DND-41 (cell line): ENCODE results near the gene XRCC5.

Source experiments
- ATAC-seq: fragments of 200-7000 bp; cut with Tn5 transposase; 3 replicates; pipeline ENCODE4 v1.9.1; 2021; ENCODE audit warnings: low read depth; ENCODE audit not compliant: insufficient read depth
- DNase-seq: peaks from one replicate; pipeline ENCODE4 v3.0.0-alpha.2; 2020
- H2AFZ ChIP-seq: 2 replicates; pipeline ENCODE4 v1.6.0; 2012; ENCODE audit warnings: low read depth, low read length
- H3K27ac ChIP-seq: 2 replicates; pipeline ENCODE4 v1.5.1; 2012; ENCODE audit warnings: low read length, inconsistent platforms
- H3K27me3 ChIP-seq: fragments of 200-600 bp; sonication (generic); 2 replicates; pipeline ENCODE4 v1.6.0; 2012; ENCODE audit warnings: low read length, mild to moderate bottlenecking, inconsistent platforms; ENCODE audit not compliant: insufficient read depth, poor library complexity
- H3K36me3 ChIP-seq: 2 replicates; pipeline ENCODE4 v1.5.1; 2012; ENCODE audit warnings: low read length, inconsistent platforms; ENCODE audit not compliant: insufficient read depth
- H3K4me1 ChIP-seq: 2 replicates; pipeline ENCODE4 v1.5.1; 2012; ENCODE audit warnings: mild to moderate bottlenecking, low read length; ENCODE audit not compliant: insufficient read depth
- H3K4me2 ChIP-seq: 2 replicates; pipeline ENCODE4 v1.6.0; 2012; ENCODE audit warnings: mild to moderate bottlenecking, moderate library complexity, low read length, inconsistent platforms; ENCODE audit not compliant: insufficient read depth
- H3K4me3 ChIP-seq, 2 experiments: fragments of 200-600 bp in 1 of 2; shearing (Covaris generic) in 1 of 2; 2 replicates each; pipeline ENCODE4 v1.5.1; 2012 to 2016; ENCODE audit warnings: inconsistent platforms in 2 of 2, low read length in 2 of 2, mild to moderate bottlenecking in 2 of 2, low read depth in 1 of 2, moderate library complexity in 1 of 2
- H3K79me2 ChIP-seq: 2 replicates; pipeline ENCODE4 v1.6.0; 2012; ENCODE audit warnings: low read length, inconsistent platforms; ENCODE audit not compliant: insufficient read depth
- H3K9ac ChIP-seq: 2 replicates; pipeline ENCODE4 v1.6.0; 2012; ENCODE audit warnings: low read depth, mild to moderate bottlenecking, inconsistent platforms, low read length, moderate library complexity
- H3K9me3 ChIP-seq: 2 replicates; pipeline ENCODE4 v1.5.1; 2012; ENCODE audit warnings: low read length, moderate library complexity, mild to moderate bottlenecking, inconsistent platforms; ENCODE audit not compliant: insufficient read depth, severe bottlenecking
- H4K20me1 ChIP-seq: 2 replicates; pipeline ENCODE4 v1.6.0; 2012; ENCODE audit warnings: low read length; ENCODE audit not compliant: insufficient read depth
- CTCF ChIP-seq: IDR thresholded peaks from 2 replicates; pipeline ENCODE4 v1.5.1; 2012; ENCODE audit warnings: borderline replicate concordance, low read length, moderate library complexity, mild to moderate bottlenecking; ENCODE audit not compliant: poor library complexity, severe bottlenecking; ENCODE audit errors: extremely low read depth
- EZH2 ChIP-seq: IDR thresholded peaks from 3 replicates; pipeline ENCODE4 v1.6.1; 2012; ENCODE audit warnings: borderline replicate concordance, low read depth, mild to moderate bottlenecking, moderate library complexity, low read length, inconsistent platforms; ENCODE audit not compliant: severe bottlenecking

Gene XRCC5

GRCh38 chr2:216132585-216132984 lies 23.4 kb downstream of the XRCC5 start:
- no peak overlapping the region for H3K4me2 ChIP-seq
- TF ChIP-seq CTCF (no peak), EZH2 (no peak)
- no peak overlapping the region for H2AFZ ChIP-seq
- peaks cover 18% of the 10 kb centered on the region; the same call in 1 of the 2 replicates for H4K20me1 ChIP-seq
- H3K4me3 ChIP-seq: no peak overlapping the region
- H3K27ac ChIP-seq: no peak overlapping the region
- H3K9me3 ChIP-seq: no peaks in the 10 kb centered on the region
- peaks cover 97% of the 10 kb centered on the region for H3K36me3 ChIP-seq
- peaks cover 72% of the 10 kb centered on the region for H3K79me2 ChIP-seq
- ATAC-seq: no peak
- no peaks in the 10 kb centered on the region for H3K4me1 ChIP-seq
- DNase-seq: no peak
- H3K27me3 ChIP-seq: no peaks in the 10 kb centered on the region
- no peak overlapping the region for H3K9ac ChIP-seq

DNA sequence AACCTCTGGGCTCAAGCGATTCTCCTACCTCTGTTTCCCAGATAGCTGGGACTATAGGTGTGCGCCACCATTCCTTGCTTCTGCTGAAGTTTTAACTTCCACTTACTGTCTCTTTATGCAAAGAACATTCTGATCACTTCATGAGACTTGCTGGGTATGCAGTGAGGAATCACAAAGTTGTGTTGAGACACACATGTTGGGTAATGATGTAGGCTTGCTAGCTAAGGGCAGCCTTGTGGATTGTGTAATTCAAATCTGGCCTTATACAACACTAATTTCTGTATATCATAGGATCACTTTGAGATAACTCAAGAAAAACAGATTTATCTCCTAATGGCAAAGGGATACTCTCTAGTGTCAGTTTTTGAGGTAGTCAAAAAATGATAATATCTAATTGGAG lies 24.2 kb downstream of the XRCC5 start:
- H3K27ac ChIP-seq: no peak overlapping the region
- DNase-seq (no peak), ATAC-seq (no peak)
- H2AFZ ChIP-seq: no peak overlapping the region
- H3K36me3 ChIP-seq: peaks cover 97% of the 10 kb centered on the region
- no peaks in the 10 kb centered on the region for H3K4me1 ChIP-seq
- no peak overlapping the region for H3K4me3 ChIP-seq
- peaks cover 66% of the 10 kb centered on the region for H3K79me2 ChIP-seq
- no peak for TF ChIP-seq CTCF
- no peak for TF ChIP-seq EZH2
- no peaks in the 10 kb centered on the region for H3K27me3 ChIP-seq
- H4K20me1 ChIP-seq: peaks cover 18% of the 10 kb centered on the region; the same call in 1 of the 2 replicates
- H3K9ac ChIP-seq: no peak overlapping the region
- no peaks in the 10 kb centered on the region for H3K9me3 ChIP-seq
- H3K4me2 ChIP-seq: no peak overlapping the region

- Histone ChIP-seq H3K9ac (no peak overlapping the region), H3K79me2 (peaks cover 56% of the 10 kb centered on the region), H3K4me1 (no peaks in the 10 kb centered on the region), H3K9me3 (no peaks in the 10 kb centered on the region), H3K27me3 (no peaks in the 10 kb centered on the region), H3K36me3 (peaks cover 98% of the 10 kb centered on the region), H2AFZ (no peak overlapping the region), H3K4me3 (no peak overlapping the region), H3K27ac (no peak overlapping the region), H3K4me2 (no peak overlapping the region), H4K20me1 (peaks cover 24% of the 10 kb centered on the region; the same call in 1 of the 2 replicates)
- TF ChIP-seq CTCF (no peak), EZH2 (no peak)
- no peak for DNase-seq
- ATAC-seq: no peak
Observed at GRCh38 chr2:216134958-216135541, 25.9 kb downstream of the XRCC5 start.
